ENCODE measurements around the gene DHX30. TPM values are rescaled to one million over a fixed set of nuclear protein-coding genes. Genes with fewer than 3 reads are reported as not detected.

Gene DHX30
- total and polyA plus RNA-seq, 2 of the 4 experiments (the other 2 are of a cell fraction) = 55.6 to 57.2 TPM

GRCh38 chr3:47890828-47891612 is 88.1 kb downstream of the DHX30 start:
- no peak overlapping the region for H3K27ac ChIP-seq (ENCODE audit: insufficient read depth, low read length)
- no peak; the same call in 1 of the 2 replicates for ATAC-seq (ENCODE audit: low read depth)
- no peak overlapping the region for H2BK15ac ChIP-seq (ENCODE audit: low read depth, low read length)
- H3K18ac ChIP-seq (ENCODE audit: low read depth, low read length) = no peak overlapping the region
- H3K23ac ChIP-seq (ENCODE audit: low read depth, low read length) = no peak overlapping the region
- H2AK9ac ChIP-seq (replicated peaks; ENCODE audit: low read depth, low read length, poor library complexity) = peak overlapping the region; percentile 53
- intact Hi-C loops (cut with micrococcal nuclease) (no loop called here), dilution Hi-C loops (cut with HindIII; ENCODE audit: low sequenced_read_pairs, unreplicated experiment) (no loop called here), in situ Hi-C loops (cut with MboI; ENCODE audit: low sequenced_read_pairs) (no loop called here)
- H4K91ac ChIP-seq (ENCODE audit: insufficient read depth, low read depth, low read length) = no peak overlapping the region
- H3K56ac ChIP-seq (ENCODE audit: extremely low read depth, insufficient read depth, low read length) = no peak overlapping the region
- TF ChIP-seq POLR2A (IDR thresholded peaks at IDR 0.05; ENCODE audit: low read depth, low read length) = no peak
- TF ChIP-seq SMC3 (IDR thresholded peaks at IDR 0.05; ENCODE audit: low read depth, low read length) = no peak
- H3K9me3 ChIP-seq (ENCODE audit: control insufficient read depth, insufficient read depth, low read length) = no peaks in the 10 kb centered on the region
- no peak overlapping the region; the same call in 1 of the 2 replicates for H4K5ac ChIP-seq (ENCODE audit: low read depth, low read length)
- peaks cover 7% of the 10 kb centered on the region; the same call in 1 of the 2 replicates for H3K4me1 ChIP-seq (ENCODE audit: control insufficient read depth, insufficient read depth, low read length)
- H2AK5ac ChIP-seq (ENCODE audit: low read depth, low read length) = no peak overlapping the region
- no peak overlapping the region for H3K9ac ChIP-seq (ENCODE audit: low read depth, low read length)
- H4K8ac ChIP-seq (ENCODE audit: low read depth in 2 of 2, low read length in 2 of 2) = 0 out of 4 replicates have a peak overlapping the region, but pooled peaks of 1 of the 2 experiments have one; percentile 31
- ChIA-PET CTCF (no interaction called here), POLR2A (ENCODE audit: unreplicated experiment) (interaction anchor here (0.6 kb wide), 1 partner anchor 370 kb away, joined by 3 read pairs; no protein-coding TSS in a partner anchor)
- peaks cover 20% of the 10 kb centered on the region for H3K9me1 ChIP-seq (ENCODE audit: insufficient read depth, low read length)
- H2BK20ac ChIP-seq (ENCODE audit: low read depth, low read length) = no peak overlapping the region
- 27% methylated on average over 5 of the region's 10 CpGs; no CpG with 5 or more reads in 1 of the 2 experiments for whole genome bisulfite sequencing, 2 experiments (ENCODE audit: extremely low coverage in 2 of 2, insufficient read length in 1 of 2)
- peaks cover 37 to 73% of the 10 kb centered on the region in 2 experiments for H3K79me1 ChIP-seq (ENCODE audit: low read depth in 1 of 2, low read length in 2 of 2)
- no TSS peak for BruUV-seq (replicated peaks)
- no peak overlapping the region for H2BK5ac ChIP-seq (ENCODE audit: low read depth, low read length, poor library complexity, severe bottlenecking)
- H3K4me2 ChIP-seq (ENCODE audit: low read depth, low read length) = no peak overlapping the region
- H3K14ac ChIP-seq (replicated peaks; ENCODE audit: low read depth, low read length) = no peak overlapping the region
- DNase-seq = no peak
- no peaks in the 10 kb centered on the region for H3K27me3 ChIP-seq (ENCODE audit: control insufficient read depth, insufficient read depth, low read length)
- H3K36me3 ChIP-seq (ENCODE audit: control insufficient read depth, insufficient read depth, low read length) = peaks cover 41% of the 10 kb centered on the region
- H3K4me3 ChIP-seq (ENCODE audit: insufficient read depth, low read depth, low read length) = no peak overlapping the region
- no peak overlapping the region for H3K4ac ChIP-seq (ENCODE audit: low read depth, low read length)
- H2AFZ ChIP-seq (replicated peaks; ENCODE audit: low read length, poor library complexity) = no peak overlapping the region
- H4K20me1 ChIP-seq (ENCODE audit: insufficient read depth, low read length) = peaks cover 12% of the 10 kb centered on the region
- H2BK120ac ChIP-seq (ENCODE audit: low read depth, low read length) = no peak overlapping the region

Measured in IMR-90 (cell line).